ENCODE results near the gene CT55. TPM values are rescaled to one million over a fixed set of nuclear protein-coding genes. Genes with fewer than 3 reads are reported as not detected.
A peak's percentile ranks its signal among the peaks of the same experiment; 100 is the strongest.
"Not testable (repeated sequence)": the region's sequence is repeated elsewhere in the genome, so short reads cannot be mapped to it uniquely, and the experiment has no call there.

The CT55 gene
- polyA plus RNA-seq (ENCODE audit: insufficient read length): 0.10 TPM
- long read RNA-seq, donor 1: 0 reads
- long read RNA-seq, donor 2: 0 reads
- long read RNA-seq, donor 3: 0 reads
- long read RNA-seq, donor 4: 0 reads
- long read RNA-seq, donor 5: 0 reads
- long read RNA-seq, donor 6: 0 reads
- long read RNA-seq, donor 7: 0 reads
- long read RNA-seq, donor 8: 0 reads

DNA sequence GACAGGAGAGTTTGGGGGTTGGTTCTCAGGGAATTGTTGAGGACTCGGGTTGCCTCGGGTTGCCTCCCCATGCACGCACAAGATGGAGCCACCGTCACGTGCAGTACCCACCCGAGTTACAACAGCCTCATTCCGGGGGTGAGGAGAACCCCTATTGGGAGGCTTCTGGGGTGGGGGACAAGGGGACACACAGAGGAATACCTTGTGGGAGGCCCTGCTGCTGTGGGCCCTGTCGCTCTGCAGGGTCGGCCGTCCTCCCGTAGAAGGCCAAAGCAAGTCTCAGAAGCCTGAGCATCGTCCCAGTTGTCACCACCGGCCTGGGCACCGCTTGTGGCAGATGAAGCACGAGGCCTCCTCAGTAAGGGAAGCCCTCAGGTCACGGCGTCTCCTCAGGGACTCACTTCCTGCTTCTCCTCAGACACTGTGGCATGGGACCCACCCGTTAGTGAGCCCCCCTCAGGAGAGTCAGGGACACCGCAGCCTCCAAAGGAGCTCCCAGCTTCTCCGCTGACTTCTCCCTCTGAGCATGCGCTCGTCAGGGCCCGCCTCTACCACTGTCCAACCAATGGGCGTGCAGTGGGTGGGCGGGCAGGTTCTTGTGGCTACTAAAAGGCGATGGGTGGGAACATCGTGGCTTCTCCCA lies at the start of gene CT55:
Gene CT55, minus strand, starts transcription at position 522 of the 643 bp plus-strand sequence. Its CDS starts 227 bp downstream, at position 295.
- no peak for DNase-seq

DNA sequence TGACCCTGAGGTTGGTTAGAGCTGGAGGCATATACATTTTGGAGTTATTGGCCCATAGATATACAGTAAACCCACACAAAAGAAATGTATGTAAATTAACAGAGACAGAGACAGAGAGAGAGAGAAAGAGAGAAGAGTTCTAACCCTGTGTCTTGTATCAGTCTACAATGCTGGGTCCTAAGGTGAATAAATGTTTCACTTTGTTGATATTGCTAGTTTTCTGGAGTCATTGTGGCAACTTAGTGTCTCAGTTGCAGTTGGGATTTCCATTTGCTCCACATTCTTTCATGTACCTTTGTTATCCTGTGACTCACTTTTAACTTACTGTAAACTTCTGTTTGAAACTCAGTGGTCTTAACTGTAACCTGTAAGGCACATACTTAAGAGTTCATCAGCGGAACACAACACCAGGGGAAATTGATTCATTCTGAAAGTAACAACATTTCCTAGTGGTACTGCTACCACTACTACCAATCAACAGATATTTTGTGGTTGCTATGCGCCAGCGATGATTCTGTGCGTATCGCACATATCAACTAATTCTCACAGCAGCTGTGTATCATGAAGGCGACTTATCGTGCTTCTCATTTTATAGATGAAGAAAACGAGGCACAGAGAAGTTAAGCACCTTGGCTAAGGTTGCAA lies 42.1 kb upstream of the CT55 start:
- no peak for DNase-seq

DNA sequence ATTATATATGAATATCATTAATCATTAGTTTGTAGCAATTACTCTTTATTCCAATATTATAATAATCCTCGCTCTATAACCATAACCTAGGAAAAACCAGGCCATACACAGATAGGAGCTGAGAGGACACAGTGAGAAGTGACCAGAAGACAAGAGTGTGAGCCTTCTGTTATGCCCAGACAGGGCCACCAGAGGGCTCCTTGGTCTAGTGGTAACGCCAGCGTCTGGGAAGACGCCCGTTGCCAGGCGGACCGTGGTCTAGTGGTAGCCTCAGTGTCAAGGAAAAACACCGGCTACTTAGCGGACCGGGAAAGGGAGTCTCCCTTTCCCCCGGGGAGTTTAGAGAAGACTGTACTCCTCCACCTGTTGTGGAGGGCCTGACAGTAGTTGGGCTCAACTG lies 35.2 kb upstream of the CT55 start:
- not testable (repeated sequence) for DNase-seq

GRCh38 chrX:135200297-135200696 lies 29.1 kb upstream of the CT55 start:
- DNase-seq: no peak

DNA sequence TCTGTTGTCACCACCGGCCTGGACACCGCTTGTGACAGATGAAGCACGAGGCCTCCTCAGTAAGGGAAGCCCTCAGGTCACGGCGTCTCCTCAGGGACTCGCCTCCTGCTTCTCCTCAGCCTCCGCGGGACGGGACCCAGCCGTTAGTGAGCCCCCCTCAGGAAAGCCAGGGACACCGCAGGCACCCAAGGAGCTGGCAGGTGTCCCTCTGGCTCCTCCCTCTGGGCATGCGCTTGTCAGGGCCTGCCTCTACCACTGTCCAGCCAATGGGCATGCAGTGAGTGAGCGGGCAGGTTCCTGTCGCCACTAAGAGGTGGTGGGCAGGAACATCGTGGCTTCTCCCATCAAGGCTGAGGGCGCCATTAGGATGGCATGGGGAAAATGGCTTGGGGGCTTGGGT lies 23.5 kb upstream of the CT55 start:
- no peak for DNase-seq

GRCh38 chrX:135193740-135194139 lies 22.5 kb upstream of the CT55 start:
- no peak for DNase-seq

DNA sequence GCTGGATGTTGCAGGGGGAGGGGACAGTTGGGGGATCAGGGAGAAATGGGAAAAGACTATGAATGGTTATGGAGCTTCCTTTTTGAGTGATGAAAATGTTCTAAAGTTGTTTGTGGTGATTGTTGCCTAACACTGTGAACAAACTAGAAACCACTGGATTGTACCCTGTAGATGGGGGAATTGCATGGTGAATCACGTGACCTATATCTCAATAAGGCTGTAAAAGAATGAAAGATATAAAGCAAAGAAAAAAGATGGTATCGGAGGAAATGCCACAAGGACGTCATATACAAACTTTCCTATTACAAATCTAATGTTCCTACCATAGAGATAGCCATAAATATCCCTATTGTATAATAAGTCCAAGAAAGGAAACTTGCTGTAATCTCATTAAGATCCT lies 20.6 kb upstream of the CT55 start:
- no peak for DNase-seq

- peak; percentile 37 for DNase-seq
Measured at GRCh38 chrX:135185795-135186443, 14.7 kb upstream of the CT55 start.

- no peak for DNase-seq
Measured at GRCh38 chrX:135178636-135179035, 7.4 kb upstream of the CT55 start.

DNA sequence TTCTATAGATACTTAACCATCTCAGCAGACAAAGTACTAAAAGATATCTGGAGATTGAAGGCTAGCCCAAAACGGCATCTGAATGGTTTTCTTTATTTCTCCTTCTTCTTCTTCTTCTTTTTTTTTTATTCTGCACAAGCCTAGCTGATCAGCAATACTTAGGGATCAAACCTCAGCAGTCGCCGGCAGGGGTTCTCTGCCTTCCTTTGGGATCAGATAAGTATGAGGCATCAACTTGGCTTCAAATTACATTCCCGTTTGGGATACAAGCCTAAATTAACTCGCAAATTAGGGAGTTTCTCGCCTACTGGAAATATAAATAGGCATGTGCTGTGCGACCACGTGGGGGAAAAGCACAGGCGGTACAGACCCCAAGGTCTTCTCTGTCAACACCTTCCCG lies 730 bp downstream of the CT55 start:
- no peak for DNase-seq

- not testable (repeated sequence) for DNase-seq
Measured at GRCh38 chrX:135169534-135169933, 1.7 kb downstream of the CT55 start.

DNA sequence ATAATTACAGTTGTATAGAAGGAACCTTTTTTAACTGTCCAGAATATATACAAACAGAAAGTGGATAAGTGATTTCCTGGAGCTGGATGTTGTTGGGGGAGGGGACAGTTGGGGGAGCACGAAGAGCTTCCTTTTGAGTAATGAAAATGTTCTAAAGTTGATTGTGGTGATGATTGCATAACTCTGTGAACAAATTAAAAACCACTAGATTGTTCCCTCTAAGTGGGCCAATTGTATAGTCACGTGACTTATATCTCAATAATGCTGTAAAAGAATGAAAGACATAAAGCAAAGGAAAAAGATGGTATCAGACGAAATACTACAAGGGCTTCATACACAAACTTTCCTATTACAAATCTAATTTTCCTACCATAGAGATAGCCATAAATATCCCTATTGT lies 2.7 kb downstream of the CT55 start:
- DNase-seq: no peak

- not testable (repeated sequence) for DNase-seq
Measured at GRCh38 chrX:135154688-135155087, 16.5 kb downstream of the CT55 start.

GRCh38 chrX:135126145-135126544 lies 45.1 kb downstream of the CT55 start:
- DNase-seq: not testable (repeated sequence)

- DNase-seq: not testable (repeated sequence)
Measured at GRCh38 chrX:135120056-135120576, 51.1 kb downstream of the CT55 start, which contains the start of gene ETDB. Gene ETDB, minus strand, starts transcription at chrX:135120526. Its CDS starts 1,265 bp downstream, at chrX:135119261.

GRCh38 chrX:135116064-135116463 lies 55.1 kb downstream of the CT55 start:
- DNase-seq: not testable (repeated sequence)

DNA sequence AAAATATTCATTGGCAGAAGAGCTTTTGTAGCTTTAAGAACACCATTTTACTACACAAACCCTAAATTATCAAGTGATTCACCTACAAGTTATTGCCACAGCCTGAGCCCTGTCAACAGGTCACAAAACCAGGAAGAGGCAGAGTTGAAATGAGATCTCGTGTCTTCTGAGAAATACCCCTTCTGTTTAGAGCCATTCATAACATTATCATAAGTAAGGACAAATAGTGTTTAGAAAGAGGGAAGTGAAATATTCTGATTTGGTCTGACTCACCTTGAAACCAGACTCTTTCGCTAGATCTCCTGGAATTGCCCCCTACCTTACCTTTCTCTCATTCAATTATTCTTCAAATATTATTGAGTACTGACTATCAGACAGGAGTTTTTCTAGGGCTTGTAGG lies 56.8 kb downstream of the CT55 start:
- DNase-seq: no peak

GRCh38 chrX:135112743-135113142 lies 58.5 kb downstream of the CT55 start:
- DNase-seq: no peak

GRCh38 chrX:135112096-135112729 lies 59.0 kb downstream of the CT55 start:
- DNase-seq: no peak

GRCh38 chrX:135109554-135109953 lies 61.6 kb downstream of the CT55 start:
- DNase-seq: no peak

All from left kidney (tissue), 8 donors.